Raji (cell line): ENCODE measurements around the gene PLEKHO2.

Experiments used
- POLR2A ChIP-seq: IDR thresholded peaks from 2 replicates; pipeline ENCODE4 v1.6.1; 2011; ENCODE audit warnings: low read depth, low read length, control low read depth; ENCODE audit not compliant: insufficient read depth

PLEKHO2 gene

DNA sequence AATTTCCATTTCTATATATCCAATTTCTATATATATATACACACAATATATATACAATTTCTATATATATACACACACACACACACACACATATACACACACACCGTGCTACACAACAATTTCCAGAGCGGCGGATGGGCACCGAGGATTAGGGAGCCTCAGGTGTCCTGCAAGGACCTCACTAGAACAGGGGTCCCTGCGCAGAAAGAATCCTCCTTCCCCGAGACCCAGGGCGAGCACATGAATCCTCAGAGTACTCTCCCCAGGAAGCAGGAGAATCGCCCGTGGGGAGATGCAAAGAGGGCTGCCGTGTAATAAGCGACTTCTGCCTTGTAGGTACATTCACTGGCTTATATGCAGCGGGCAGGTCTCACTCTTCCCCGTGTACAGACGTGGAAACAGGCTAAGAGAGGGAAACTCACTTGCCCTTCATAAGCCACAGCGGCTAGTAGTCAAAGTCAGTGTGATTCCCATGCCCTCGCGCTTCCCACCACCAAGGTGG is 16.7 kb upstream of the PLEKHO2 start:
- TF ChIP-seq POLR2A, result no peak

DNA sequence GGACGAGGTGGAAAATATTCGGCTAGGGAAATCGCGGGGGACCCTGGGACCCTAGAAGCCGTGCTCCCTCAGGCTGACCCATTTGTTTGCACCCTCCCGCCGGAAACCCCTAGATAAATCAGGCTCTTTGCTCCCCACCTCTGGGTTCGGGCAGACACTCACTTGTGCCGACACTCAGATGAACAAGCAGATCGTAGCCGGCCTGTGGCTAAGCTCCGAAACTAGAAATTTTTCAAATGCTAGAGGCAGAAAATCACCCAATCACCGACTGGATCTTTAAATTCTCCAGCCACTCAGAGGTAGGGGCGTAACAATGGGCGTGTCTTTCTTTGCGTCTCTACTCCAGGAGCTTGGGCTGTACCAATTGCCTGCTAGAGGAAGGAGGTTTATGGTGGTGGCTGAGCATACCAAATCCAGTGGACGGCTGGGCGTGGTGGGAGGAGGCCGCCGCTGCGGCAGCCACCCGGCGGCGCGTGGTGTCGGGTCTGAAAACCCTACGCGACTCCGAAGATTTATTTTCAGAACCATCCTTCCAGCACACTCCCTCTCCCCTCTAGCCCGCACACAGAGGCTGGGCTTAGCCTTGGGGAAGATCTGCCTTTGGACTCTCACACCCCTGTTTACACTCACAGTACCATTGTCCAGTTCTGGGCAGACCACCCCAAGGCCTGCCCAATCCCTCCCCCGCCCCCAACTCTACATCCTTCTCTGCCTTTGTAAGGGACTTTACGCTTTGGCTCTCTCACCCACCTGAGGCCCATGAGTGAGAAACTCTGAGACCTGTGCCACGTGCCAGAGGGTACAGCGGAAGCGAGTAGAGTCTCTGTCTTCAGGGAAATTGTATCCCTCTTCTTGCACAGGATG is 16.1 kb upstream of the PLEKHO2 start, which contains the start of gene PIF1:
Gene PIF1, minus strand, starts transcription at position 217 of the 864 bp plus-strand sequence. CDS start 1,312 bp downstream, outside the sequence.
- peak; percentile 90 for TF ChIP-seq POLR2A

GRCh38 chr15:64828985-64829384 is 12.7 kb upstream of the PLEKHO2 start:
- no peak for TF ChIP-seq POLR2A

DNA sequence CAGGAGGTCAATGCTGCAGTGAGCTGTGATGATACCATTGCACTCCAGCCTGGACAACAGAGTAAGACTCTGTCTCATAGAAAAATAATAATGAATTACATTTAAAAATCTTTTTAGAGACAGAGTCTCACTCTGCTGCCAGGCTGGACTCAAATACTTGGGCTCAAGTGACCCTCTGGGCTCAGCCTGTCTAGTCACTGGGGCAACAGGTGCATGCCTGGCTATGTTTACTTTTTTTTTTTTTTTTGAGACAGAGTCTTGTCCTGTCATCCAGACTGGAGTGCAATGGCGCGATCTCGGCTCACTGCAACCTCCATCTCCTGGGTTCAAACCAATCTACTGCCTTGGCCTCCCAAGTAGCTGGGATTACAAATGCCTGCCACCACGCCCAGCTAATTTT is 8.0 kb upstream of the PLEKHO2 start:
- TF ChIP-seq POLR2A, result no peak

DNA sequence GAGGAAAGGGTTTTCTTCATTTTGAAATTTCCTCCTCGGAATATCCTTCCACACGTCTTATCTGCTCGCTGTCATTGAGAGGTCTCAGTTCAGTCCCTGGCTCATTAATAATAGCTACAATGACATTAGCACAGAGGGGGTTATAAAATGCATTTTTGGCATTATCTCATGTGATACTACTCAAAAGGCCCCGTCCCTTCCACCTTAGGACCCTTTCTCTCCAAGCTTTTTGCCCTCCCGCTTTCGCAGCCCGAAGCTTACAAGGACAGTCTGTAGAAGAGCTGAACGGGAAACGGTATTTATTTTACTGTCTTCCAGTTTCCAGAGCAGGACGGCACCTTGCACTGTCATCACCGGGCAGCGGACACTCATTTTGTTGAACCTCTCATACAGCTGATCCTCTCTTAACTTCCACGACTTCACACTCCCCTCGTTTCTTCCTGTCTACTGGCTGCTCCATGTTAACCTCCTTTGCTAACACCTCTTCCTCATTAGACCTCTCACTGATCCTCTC is 5.6 kb upstream of the PLEKHO2 start:
- TF ChIP-seq POLR2A, result no peak

DNA sequence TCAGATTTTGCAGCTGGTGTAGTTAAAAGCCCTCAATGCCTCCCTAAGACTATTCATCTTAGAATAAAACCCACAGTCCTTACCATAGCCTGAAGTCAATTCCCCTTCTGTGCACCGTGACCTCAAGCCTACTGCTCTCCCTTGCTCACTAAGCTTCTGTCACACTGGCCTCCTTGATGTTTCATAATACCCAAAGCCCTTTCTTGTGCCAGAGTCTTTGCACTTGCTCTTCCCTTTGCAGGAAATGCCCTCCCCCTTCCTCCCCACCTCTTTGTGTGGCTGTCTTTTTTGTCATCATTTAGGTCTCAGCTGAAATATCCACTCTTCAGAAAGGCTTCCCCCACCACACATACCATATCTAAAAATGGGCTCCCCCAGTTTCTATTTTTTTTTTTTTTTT is 4.2 kb upstream of the PLEKHO2 start:
- TF ChIP-seq POLR2A, result no peak

GRCh38 chr15:64841060-64841343 is 713 bp upstream of the PLEKHO2 start:
- TF ChIP-seq POLR2A, result no peak

DNA sequence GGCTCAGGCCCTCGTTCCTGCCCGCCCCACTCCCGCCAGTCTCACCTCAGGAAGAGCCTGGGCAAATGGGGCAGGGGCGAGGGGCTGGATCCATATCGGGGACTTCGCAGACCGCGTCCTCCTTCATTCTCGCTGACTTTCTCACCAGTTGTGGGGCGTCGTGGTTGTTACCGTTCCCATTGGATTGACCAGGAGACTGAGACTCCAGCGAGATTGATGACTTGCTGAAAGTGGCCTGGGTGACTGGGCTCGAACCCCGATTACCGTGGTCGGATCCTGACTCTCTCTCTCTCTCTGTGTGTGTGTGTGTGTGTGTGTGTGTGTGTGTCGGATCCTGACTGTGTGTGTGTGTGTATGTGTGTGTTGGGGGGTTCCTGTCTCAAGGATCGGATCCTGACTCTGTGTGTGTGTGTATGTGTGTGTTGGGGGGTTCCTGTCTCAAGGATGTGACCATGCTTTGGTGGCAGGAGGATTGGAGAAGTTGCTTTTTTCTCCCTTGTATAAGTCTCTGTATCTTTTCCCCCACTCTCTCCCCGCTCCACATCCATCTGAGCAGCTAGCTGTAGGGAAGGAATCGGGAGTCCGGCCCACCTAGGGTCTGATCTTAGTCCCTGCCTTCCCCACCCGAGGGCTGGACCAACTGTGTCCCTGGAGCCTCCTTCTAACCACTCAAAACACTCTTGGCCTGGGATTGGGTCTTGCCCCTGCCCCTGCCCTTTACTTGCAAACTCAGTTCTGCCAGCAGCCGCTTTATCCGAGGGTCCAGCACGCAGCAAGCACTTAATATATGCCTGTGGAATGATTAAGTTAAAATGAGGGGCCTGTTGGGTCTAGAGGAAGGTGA is 603 bp downstream of the PLEKHO2 start:
- no peak for TF ChIP-seq POLR2A

- no peak for TF ChIP-seq POLR2A
These were observed 1.4 kb downstream of the PLEKHO2 start for GRCh38 chr15:64842986-64843561.

GRCh38 chr15:64843991-64844390 is 2.3 kb downstream of the PLEKHO2 start:
- TF ChIP-seq POLR2A, result no peak

DNA sequence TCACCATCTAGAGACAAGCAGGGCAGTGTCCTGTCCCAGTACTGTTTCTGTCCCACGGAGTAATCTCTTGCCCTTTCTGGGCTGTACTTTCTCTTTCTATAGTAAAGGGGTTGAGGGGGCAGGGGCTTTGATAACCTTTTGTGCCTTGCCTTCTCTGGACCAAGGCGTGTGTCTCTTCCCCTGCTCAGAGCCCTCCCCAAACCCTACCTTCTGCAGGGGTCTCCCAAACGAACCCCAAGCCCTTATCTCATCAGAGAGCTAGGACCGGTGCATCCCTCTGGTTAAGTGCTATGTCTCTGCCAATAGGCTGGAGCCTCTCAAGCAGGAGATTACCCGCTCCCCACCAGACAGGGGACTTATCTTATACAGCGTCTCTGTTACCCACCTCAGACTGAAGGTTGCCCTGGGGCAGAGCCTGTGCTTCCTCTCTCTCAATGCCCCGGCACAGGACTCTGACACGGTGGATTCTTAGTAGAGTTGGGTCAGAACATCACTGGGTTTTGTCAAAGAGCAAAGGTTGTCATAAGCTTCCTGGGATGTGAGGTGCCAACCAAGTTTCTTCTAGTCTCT is 2.9 kb downstream of the PLEKHO2 start:
- peak; percentile 4; the same call in 1 of the 2 replicates for TF ChIP-seq POLR2A

GRCh38 chr15:64845183-64845611 is 3.5 kb downstream of the PLEKHO2 start:
- TF ChIP-seq POLR2A, result no peak

DNA sequence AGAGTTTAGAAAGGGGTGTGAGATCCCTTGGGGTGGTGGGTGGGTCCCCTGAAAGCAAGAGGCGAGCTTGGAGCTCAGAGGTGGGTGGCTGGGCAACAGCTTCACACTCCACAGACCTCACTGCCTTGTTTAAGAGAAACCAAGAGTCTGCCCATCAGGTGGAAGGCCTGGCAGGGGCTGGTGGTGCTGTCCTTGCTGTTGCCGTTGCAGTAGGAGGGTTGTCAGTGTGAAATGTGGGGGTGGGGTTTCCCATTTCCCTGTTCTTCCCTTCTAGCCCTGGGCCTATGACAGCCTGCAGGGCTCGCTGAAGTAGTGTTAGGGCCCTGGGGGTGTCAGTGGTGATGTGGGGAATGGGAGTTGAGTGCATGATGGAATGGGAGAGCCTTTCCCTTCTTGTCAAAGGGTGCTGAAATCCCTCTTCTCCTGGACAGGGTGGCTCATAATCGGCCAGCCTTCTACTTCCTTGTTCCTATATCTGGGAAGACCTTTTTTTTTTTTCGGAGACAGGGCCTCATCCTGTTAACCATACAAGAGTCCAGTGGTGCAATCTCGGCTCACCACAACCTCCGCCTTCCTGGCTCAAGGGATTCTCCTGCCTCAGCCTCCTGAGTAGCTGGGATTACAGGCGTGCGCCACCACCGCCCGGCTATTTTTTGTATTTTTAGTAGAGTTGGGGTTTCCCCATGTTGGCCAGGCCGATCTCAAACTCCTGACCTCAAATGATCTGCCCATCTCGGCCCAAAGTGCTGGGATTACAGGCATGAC is 4.3 kb downstream of the PLEKHO2 start:
- TF ChIP-seq POLR2A, result no peak

DNA sequence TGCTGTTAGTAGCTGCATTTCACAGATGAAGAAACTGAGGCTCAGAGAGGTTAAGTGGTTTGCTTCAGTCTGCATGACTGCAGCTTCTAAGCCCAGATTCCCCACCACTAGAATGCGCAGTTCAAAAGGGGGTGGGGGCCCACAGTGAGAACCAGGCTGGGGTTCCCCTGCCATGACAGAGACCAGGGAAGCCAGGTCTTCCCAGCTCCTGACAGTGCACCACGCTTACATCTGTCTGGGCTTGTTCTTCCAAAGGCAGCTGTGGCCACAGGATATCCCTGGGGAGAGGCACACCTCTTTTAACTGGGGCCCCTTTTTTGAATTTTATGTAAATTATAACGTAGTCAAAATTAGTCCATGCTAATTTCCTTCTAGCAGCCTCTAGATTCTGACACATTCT is 5.3 kb downstream of the PLEKHO2 start:
- TF ChIP-seq POLR2A, result no peak

DNA sequence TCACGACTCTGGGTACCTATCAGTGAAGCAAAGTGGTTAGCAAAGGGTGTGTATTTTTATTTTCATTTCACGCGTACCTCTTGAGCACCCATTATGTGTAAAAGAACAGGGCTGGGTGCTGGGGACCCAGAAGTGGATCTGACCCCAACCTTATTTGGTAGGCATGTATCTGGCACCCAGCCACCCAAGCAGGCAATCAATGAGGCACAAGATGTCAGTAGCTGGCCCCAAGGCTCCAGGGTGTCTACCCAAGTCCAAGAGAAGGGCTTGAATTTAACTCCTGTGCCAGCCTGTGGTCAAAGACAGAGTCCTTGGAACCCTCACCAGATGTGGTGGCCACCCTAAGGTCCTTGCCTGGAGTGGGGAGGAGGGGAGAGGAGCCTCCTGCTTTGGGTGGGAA is 5.7 kb downstream of the PLEKHO2 start:
- no peak for TF ChIP-seq POLR2A
